ENCODE data around the gene GORASP1. TPM values are rescaled to one million over a fixed set of nuclear protein-coding genes. Genes with fewer than 3 reads are reported as not detected.

GORASP1 gene
- total RNA-seq, 2 donors from 2014 or later = 47.4 to 48.9 TPM

GRCh38 chr3:39105687-39106063 is 1.8 kb downstream of the GORASP1 start:
- H3K4me3 Mint-ChIP-seq = peak overlapping the region; percentile 96
- Histone ChIP-seq H3K4me1 (ENCODE audit: control insufficient read depth, insufficient read depth, low read length) (no peaks in the 10 kb centered on the region), H3K9me3 (ENCODE audit: control insufficient read depth, low read length) (no peaks in the 10 kb centered on the region), H3K9ac (ENCODE audit: extremely low read depth, low read length, poor library complexity, severe bottlenecking) (no peak overlapping the region), H3K27me3 (ENCODE audit: control insufficient read depth, insufficient read depth, low read length, poor library complexity, severe bottlenecking) (no peaks in the 10 kb centered on the region), H3K4me3 (ENCODE audit: low read length) (peak overlapping the region; percentile 92), H3K27ac (ENCODE audit: low read depth, low read length) (no peak overlapping the region), H3K36me3 (ENCODE audit: control insufficient read depth, insufficient read depth, low read length) (no peaks in the 10 kb centered on the region)
- peaks cover 16% of the 10 kb centered on the region for H3K4me1 Mint-ChIP-seq
- H3K27me3 Mint-ChIP-seq (ENCODE audit: insufficient read depth) = peaks cover 6% of the 10 kb centered on the region
- peaks cover under 1% of the 10 kb centered on the region for H3K36me3 Mint-ChIP-seq (ENCODE audit: low read depth)
- TF ChIP-seq, protein P1, sequence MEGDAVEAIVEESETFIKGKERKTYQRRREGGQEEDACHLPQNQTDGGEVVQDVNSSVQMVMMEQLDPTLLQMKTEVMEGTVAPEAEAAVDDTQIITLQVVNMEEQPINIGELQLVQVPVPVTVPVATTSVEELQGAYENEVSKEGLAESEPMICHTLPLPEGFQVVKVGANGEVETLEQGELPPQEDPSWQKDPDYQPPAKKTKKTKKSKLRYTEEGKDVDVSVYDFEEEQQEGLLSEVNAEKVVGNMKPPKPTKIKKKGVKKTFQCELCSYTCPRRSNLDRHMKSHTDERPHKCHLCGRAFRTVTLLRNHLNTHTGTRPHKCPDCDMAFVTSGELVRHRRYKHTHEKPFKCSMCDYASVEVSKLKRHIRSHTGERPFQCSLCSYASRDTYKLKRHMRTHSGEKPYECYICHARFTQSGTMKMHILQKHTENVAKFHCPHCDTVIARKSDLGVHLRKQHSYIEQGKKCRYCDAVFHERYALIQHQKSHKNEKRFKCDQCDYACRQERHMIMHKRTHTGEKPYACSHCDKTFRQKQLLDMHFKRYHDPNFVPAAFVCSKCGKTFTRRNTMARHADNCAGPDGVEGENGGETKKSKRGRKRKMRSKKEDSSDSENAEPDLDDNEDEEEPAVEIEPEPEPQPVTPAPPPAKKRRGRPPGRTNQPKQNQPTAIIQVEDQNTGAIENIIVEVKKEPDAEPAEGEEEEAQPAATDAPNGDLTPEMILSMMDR (conservative IDR thresholded peaks at IDR 0.05) = no peak
- DNase-seq = no peak
- no peak overlapping the region for H3K27ac Mint-ChIP-seq
- H3K9me3 Mint-ChIP-seq = no peaks in the 10 kb centered on the region
- WGBS, 2 experiments (ENCODE audit: insufficient coverage in 1 of 2, insufficient read length in 1 of 2) = 86 to 100% methylated on average over 1 to 3 of the region's 3 CpGs

DNA sequence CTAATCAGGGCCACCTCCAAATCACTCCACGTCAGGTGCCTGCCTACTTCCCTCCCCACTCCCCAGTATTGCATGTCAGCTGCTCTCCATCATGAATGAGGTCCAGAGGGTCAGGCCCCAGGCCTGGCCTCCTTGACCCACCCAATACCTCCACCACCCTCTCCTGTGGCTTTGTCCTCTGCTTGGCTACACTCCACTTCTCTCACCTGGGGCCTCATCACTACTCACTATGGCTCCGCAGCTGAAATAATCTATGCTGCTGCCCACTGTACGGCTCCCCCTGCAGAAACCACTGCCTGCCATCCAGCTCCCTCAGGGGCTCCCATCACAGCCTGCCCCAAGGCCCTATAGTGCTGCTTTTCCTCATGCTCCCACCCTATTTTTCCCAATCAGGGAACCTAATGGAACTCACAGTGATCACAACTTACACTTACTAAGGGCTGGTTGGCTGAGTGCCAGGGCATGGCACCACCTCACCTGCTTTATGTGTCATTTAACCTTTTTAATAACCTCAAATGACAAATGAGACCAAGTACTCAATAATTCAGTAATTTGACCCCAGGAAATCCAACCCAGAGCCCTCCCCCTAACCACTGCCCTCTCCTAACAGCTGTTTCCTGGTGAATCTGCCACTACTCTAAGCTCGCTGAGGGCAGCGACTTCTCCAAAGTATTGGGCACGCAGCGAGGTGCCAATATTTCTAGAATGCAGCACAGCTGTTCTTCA is 2.3 kb downstream of the GORASP1 start:
- H3K9me3 Mint-ChIP-seq = no peaks in the 10 kb centered on the region
- TF ChIP-seq, protein P1 (conservative IDR thresholded peaks at IDR 0.05) = no peak
- H3K27me3 ChIP-seq (ENCODE audit: control insufficient read depth, insufficient read depth, low read length, poor library complexity, severe bottlenecking) = no peaks in the 10 kb centered on the region
- no peak overlapping the region for H3K4me3 Mint-ChIP-seq
- no peak overlapping the region for H3K27ac ChIP-seq (ENCODE audit: low read depth, low read length)
- no peaks in the 10 kb centered on the region for H3K4me1 ChIP-seq (ENCODE audit: control insufficient read depth, insufficient read depth, low read length)
- H3K36me3 ChIP-seq (ENCODE audit: control insufficient read depth, insufficient read depth, low read length) = peaks cover 5% of the 10 kb centered on the region
- H3K4me3 ChIP-seq (ENCODE audit: low read length) = no peak overlapping the region
- peaks cover 3% of the 10 kb centered on the region for H3K36me3 Mint-ChIP-seq (ENCODE audit: low read depth)
- H3K9me3 ChIP-seq (ENCODE audit: control insufficient read depth, low read length) = no peaks in the 10 kb centered on the region
- H3K9ac ChIP-seq (ENCODE audit: extremely low read depth, low read length, poor library complexity, severe bottlenecking) = no peak overlapping the region
- no peak for DNase-seq
- no peak overlapping the region for H3K27ac Mint-ChIP-seq
- H3K4me1 Mint-ChIP-seq = peaks cover 16% of the 10 kb centered on the region
- peaks cover 6% of the 10 kb centered on the region for H3K27me3 Mint-ChIP-seq (ENCODE audit: insufficient read depth)
- 94 to 95% methylated on average over 4 to 7 of the region's 7 CpGs for WGBS, 2 experiments (ENCODE audit: insufficient coverage in 1 of 2, insufficient read length in 1 of 2)

DNA sequence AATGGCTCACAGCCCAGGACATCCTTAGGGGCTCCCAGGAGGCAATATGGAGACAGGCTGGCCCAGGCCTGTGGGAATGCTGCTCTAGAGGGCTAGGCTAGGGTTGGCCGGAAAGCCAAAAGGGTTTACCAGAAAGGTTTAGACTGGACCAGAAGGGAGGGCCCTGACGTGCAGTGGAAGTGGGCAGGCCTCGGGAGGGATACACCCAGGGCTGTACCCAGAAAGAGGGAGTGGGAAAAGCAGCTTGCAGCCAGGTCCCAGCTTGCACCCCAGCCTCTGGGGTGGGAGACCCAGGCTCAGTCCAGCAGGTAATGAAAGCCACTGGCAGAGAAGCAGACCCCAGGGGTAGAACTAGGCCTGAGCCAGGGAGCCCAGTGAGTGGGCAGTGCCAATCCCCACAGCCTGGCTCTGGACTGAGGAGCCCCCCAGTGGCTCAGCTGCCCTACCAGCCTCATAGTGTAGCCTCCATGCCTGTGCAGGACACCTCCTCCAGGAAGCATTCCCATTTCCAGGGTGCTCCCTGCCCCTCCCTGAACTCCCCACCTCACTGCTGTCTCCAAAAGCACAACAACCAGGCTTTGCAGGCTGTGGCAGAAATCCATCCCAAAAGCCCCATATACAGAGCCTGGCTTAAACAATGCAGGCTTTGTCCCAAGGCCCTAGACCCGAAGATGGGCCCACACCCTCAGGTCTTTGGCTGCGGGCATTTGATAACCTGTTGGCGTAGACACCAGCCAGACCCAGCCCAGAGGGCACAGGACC is 3.5 kb downstream of the GORASP1 start:
- Histone ChIP-seq H3K9me3 (ENCODE audit: control insufficient read depth, low read length) (no peaks in the 10 kb centered on the region), H3K27ac (ENCODE audit: low read depth, low read length) (no peak overlapping the region), H3K4me1 (ENCODE audit: control insufficient read depth, insufficient read depth, low read length) (no peaks in the 10 kb centered on the region), H3K9ac (ENCODE audit: extremely low read depth, low read length, poor library complexity, severe bottlenecking) (no peak overlapping the region), H3K36me3 (ENCODE audit: control insufficient read depth, insufficient read depth, low read length) (peaks cover 5% of the 10 kb centered on the region), H3K27me3 (ENCODE audit: control insufficient read depth, insufficient read depth, low read length, poor library complexity, severe bottlenecking) (no peaks in the 10 kb centered on the region), H3K4me3 (ENCODE audit: low read length) (no peak overlapping the region)
- peaks cover 16% of the 10 kb centered on the region for H3K4me1 Mint-ChIP-seq
- H3K4me3 Mint-ChIP-seq = no peak overlapping the region
- H3K9me3 Mint-ChIP-seq = no peaks in the 10 kb centered on the region
- TF ChIP-seq, protein P1 (conservative IDR thresholded peaks at IDR 0.05) = no peak
- peak overlapping the region; percentile 64 for H3K27ac Mint-ChIP-seq
- 88 to 94% methylated on average over 2 to 6 of the region's 6 CpGs for WGBS, 2 experiments (ENCODE audit: insufficient coverage in 1 of 2, insufficient read length in 1 of 2)
- H3K36me3 Mint-ChIP-seq (ENCODE audit: low read depth) = peaks cover 3% of the 10 kb centered on the region
- H3K27me3 Mint-ChIP-seq (ENCODE audit: insufficient read depth) = peaks cover 3% of the 10 kb centered on the region
- no peak for DNase-seq
